ENCODE data around the gene UROC1.

GRCh38 chr3:126545544-126545943 is 28.0 kb upstream of the UROC1 start:
- TF ChIP-seq GATA3 (IDR thresholded peaks at IDR 0.05; ENCODE audit: low read depth, low read length) = no peak
- TF ChIP-seq GATA2 (IDR thresholded peaks at IDR 0.05; ENCODE audit: low read depth, low read length) = no peak
